Measurements from ENCODE around the gene KLK12.

KLK12 gene

DNA sequence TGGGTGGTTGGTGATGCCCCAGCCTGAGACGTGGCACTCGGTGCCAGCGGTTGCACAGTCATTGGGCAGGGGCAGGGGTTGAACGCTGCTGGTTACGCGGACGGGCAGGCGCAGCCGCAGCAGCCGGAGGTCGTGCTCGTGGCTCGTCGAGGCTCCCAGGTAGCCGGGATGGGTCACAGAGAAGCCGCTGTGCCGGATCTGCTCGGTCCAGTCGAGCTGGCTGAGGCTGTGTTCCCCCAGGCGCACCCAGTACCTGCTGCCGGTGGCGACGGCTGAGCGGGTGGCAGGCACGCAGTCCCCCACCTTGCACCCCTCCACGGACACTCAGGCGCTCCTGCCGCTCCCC, 2.9 kb downstream of the KLK12 start:
- TF ChIP-seq, protein P1, sequence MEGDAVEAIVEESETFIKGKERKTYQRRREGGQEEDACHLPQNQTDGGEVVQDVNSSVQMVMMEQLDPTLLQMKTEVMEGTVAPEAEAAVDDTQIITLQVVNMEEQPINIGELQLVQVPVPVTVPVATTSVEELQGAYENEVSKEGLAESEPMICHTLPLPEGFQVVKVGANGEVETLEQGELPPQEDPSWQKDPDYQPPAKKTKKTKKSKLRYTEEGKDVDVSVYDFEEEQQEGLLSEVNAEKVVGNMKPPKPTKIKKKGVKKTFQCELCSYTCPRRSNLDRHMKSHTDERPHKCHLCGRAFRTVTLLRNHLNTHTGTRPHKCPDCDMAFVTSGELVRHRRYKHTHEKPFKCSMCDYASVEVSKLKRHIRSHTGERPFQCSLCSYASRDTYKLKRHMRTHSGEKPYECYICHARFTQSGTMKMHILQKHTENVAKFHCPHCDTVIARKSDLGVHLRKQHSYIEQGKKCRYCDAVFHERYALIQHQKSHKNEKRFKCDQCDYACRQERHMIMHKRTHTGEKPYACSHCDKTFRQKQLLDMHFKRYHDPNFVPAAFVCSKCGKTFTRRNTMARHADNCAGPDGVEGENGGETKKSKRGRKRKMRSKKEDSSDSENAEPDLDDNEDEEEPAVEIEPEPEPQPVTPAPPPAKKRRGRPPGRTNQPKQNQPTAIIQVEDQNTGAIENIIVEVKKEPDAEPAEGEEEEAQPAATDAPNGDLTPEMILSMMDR (conservative IDR thresholded peaks at IDR 0.05; ENCODE audit: low read depth, low read length) = no peak
- no peak for DNase-seq (ENCODE audit: low read depth)
- H3K4me3 ChIP-seq (ENCODE audit: low read depth, low read length) = no peak overlapping the region

DNA sequence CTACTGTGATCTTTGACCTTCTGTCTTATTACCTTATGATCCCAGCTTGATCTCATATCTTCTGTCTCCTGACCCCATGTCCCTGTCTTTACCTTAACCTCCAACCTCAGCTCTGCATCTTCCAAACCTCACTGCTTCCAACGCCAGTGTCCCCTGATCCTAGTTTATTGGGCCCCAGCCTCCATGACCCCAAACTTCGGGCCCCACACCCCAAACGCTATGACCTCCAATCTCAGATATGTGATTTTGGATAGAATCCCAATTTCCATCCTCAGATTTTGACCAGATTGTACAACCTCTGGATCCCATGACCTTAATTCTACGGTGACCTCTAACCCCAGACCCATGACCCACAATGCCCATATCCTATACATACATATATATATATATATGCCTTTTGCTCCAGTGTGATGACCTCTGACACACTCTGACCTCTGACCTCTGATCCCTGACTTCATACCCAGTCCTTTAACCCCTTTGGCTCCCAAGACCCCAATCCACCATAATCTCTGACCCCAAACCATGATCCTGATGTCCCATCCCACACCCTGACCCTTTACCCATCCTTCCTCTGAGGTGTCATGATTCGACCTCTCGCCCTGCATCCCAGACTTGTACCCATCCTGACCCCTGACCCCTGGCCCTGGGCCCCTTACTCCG, 3.5 kb downstream of the KLK12 start:
- no peak for DNase-seq (ENCODE audit: low read depth)
- no peak overlapping the region for H3K4me3 ChIP-seq (ENCODE audit: low read depth, low read length)
- TF ChIP-seq, protein P1 (conservative IDR thresholded peaks at IDR 0.05; ENCODE audit: low read depth, low read length) = no peak

DNA sequence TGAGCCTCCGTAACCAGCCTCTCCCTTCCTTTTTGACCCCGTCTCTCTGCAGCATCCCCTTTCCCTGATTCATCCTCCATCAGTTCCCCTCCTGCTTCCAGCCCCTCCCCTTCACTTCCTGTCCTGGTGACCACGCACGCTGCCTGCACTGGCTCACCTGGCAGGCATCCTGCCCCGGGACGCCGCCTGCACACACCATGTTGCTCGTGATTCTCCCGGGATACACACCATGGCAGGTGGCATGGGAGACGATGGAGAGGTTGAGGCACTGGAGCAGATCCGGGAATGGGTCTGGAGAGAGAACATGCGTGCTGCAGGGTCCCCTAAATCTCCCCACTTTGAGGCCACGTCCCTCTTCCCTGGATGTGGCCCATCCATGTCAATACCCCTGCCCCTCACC, 4.2 kb downstream of the KLK12 start:
- no peak overlapping the region for H3K4me3 ChIP-seq (ENCODE audit: low read depth, low read length)
- DNase-seq (ENCODE audit: low read depth) = no peak
- TF ChIP-seq, protein P1 (conservative IDR thresholded peaks at IDR 0.05; ENCODE audit: low read depth, low read length) = no peak

DNA sequence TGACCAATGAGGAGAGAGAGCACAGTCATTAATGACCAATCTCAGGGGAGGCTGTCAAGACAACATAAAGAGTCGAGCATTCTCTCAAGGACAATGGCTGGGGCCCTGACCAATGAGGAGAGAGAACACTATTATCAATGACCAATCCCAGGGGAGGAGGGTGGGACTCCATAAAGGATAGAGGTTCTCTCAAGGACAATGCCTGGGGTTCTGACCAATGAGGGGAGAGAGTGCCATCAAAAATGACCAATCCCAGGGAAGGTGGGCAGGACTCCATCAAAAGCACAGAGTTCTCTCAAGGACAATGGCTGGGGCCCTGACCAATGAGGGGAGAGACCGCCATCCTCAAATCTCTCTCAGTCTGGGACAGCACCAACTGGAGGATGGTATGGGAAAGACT, 5.1 kb downstream of the KLK12 start:
- H3K4me3 ChIP-seq (ENCODE audit: low read depth, low read length) = no peak overlapping the region
- TF ChIP-seq, protein P1 (conservative IDR thresholded peaks at IDR 0.05; ENCODE audit: low read depth, low read length) = no peak
- DNase-seq (ENCODE audit: low read depth) = no peak

DNA sequence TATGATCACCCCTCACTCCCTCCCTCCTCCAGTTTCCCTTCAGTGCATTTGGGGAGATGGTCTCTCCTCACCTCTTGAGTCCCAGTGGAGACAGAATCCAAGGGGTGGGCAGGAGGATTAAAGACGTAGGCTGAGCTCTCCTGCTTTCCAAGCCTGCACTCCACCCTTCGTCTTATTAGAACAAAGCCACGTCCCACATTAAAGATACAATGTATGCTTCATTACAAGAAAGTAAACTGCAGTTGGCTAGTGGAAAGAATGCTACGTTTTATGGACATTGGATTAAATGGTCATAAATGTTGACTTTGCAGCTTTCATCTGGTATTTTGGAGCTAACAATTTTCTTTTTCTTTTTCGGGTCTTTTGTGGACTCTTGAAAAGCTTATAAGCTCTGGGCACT, 6.9 kb downstream of the KLK12 start:
- DNase-seq (ENCODE audit: low read depth) = no peak
- TF ChIP-seq, protein P1 (conservative IDR thresholded peaks at IDR 0.05; ENCODE audit: low read depth, low read length) = no peak

DNA sequence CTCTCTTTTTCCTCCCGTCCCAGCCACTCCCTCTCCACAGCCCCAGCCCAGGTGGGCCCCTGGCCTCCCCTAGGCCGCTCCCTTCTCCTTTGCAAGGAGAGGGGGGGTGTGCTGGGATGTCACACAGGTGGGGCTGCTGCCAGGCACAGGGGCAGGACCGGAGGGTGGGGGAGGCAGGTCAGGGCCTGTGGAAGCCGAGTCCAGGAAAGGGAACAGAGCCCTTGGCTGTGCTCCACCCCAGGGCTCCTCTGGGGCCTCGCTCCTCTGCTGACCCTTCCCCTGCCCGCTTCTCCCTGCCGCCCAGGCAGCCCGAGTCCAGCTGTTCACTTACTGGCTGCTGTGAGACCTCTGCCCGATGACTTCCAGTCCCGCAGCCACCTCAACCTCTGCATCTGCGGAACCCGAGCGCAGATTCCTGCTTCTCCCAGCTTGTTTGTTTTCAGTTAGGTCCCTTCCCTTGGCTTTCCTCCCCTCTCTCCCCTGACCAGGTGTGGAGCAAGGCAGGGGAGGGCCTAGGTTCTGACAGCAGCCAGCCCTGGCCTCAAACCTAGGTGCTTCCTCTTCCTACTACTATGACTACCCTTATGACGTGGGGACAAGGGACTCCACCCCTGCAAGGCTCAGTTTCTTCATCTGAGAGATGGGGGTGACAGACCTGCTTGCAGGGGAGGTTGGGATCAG, 7.5 kb downstream of the KLK12 start:
- DNase-seq (ENCODE audit: low read depth) = no peak
- no peak overlapping the region for H3K4me3 ChIP-seq (ENCODE audit: low read depth, low read length)
- TF ChIP-seq, protein P1 (conservative IDR thresholded peaks at IDR 0.05; ENCODE audit: low read depth, low read length) = no peak

More for the DNA sequence above, 6.9 kb downstream of the KLK12 start:
- no peak overlapping the region for H3K4me3 ChIP-seq (ENCODE audit: low read depth, low read length)

DNA sequence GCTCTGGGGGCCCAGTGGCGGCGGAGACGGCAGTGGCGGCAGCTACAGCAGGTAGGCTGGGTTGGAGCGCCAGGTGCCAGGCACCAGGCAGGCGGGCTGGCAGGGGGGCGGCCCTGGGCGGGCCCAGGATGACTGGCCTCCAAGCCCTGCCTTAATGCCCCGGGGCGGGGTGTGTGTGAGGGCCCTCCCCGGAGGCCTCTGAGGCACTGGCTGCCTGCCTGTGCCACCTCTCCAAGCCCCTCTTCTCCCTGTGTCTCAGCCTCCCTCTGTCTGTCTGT, 8.3 kb downstream of the KLK12 start, which contains the start of gene KLK11:
Gene KLK11, minus strand, starts transcription at position 63 of the 278 bp plus-strand sequence. CDS start 985 bp downstream, outside the sequence.
- DNase-seq (ENCODE audit: low read depth) = no peak
- TF ChIP-seq, protein P1 (conservative IDR thresholded peaks at IDR 0.05; ENCODE audit: low read depth, low read length) = no peak
- no peak within 1 kb of the TSS for H3K4me3 ChIP-seq (ENCODE audit: low read depth, low read length)

All from choroid plexus epithelial cell (primary cell).